Neural progenitor cell (in vitro differentiated cells): Measurements from ENCODE around the gene SLC35C1. TPM values are rescaled to one million over a fixed set of nuclear protein-coding genes. Genes with fewer than 3 reads are reported as not detected.

Source experiments
- DNase-seq: peaks from one replicate; pipeline ENCODE4 v3.0.0-alpha.2; 2016; ENCODE audit warnings: low spot score
- H2AFZ ChIP-seq: fragments of 200-600 bp; sonication (generic); replicated peaks from 2 replicates; pipeline ENCODE4 v1.6.1; 2016; ENCODE audit warnings: antibody characterized with exemption
- H3F3A ChIP-seq: fragments of 200-600 bp; sonication (generic); 2 replicates; pipeline ENCODE4 v1.6.1; 2016; ENCODE audit warnings: antibody characterized with exemption, low read depth
- H3K27ac ChIP-seq: fragments of 200-600 bp; sonication (generic); 2 replicates; pipeline ENCODE4 v1.5.1; 2016; ENCODE audit warnings: mild to moderate bottlenecking
- H3K27me3 ChIP-seq: fragments of 200-600 bp; sonication (generic); 2 replicates; pipeline ENCODE4 v1.6.1; 2016; ENCODE audit warnings: mild to moderate bottlenecking, moderate library complexity
- H3K36me3 ChIP-seq: fragments of 200-600 bp; sonication (generic); 2 replicates; pipeline ENCODE4 v1.5.1; 2016
- H3K4me1 ChIP-seq: fragments of 200-600 bp; sonication (generic); 2 replicates; pipeline ENCODE4 v1.6.1; 2016; ENCODE audit warnings: mixed run types
- H3K4me2 ChIP-seq: fragments of 200-600 bp; sonication (generic); 2 replicates; pipeline ENCODE4 v1.6.1; 2016
- H3K4me3 ChIP-seq: fragments of 200-600 bp; sonication (generic); 2 replicates; pipeline ENCODE4 v1.5.1; 2016
- H3K79me2 ChIP-seq: fragments of 200-600 bp; sonication (generic); 2 replicates; pipeline ENCODE4 v1.6.1; 2016; ENCODE audit warnings: low read depth
- H3K9ac ChIP-seq: fragments of 200-600 bp; sonication (generic); 2 replicates; pipeline ENCODE4 v1.6.1; 2016
- H3K9me3 ChIP-seq: fragments of 200-600 bp; sonication (generic); 2 replicates; pipeline ENCODE4 v1.5.1; 2016; ENCODE audit warnings: low read depth
- H4K20me1 ChIP-seq: fragments of 200-600 bp; sonication (generic); 2 replicates; pipeline ENCODE4 v1.6.1; 2016; ENCODE audit warnings: low read depth
- H3K27ac Mint-ChIP-seq: 3 replicates; pipeline ENCODE4 v1.8.0; 2021; ENCODE audit warnings: mixed read lengths
- H3K27me3 Mint-ChIP-seq: 2 replicates; pipeline ENCODE4 v1.8.0; 2022; ENCODE audit warnings: low read depth, mild to moderate bottlenecking, inconsistent platforms, moderate library complexity, mixed read lengths; ENCODE audit not compliant: insufficient read depth
- H3K36me3 Mint-ChIP-seq: 3 replicates; pipeline ENCODE4 v1.8.0; 2021; ENCODE audit warnings: mixed read lengths
- H3K4me1 Mint-ChIP-seq: 3 replicates; pipeline ENCODE4 v1.8.0; 2021; ENCODE audit warnings: mixed read lengths
- H3K4me3 Mint-ChIP-seq: 3 replicates; pipeline ENCODE4 v1.8.0; 2021; ENCODE audit warnings: mild to moderate bottlenecking, moderate library complexity, mixed read lengths
- H3K9me3 Mint-ChIP-seq: 3 replicates; pipeline ENCODE4 v1.8.0; 2020; ENCODE audit warnings: mixed read lengths
- CTCF ChIP-seq: fragments of 200-600 bp; sonication (generic); IDR thresholded peaks from 2 replicates; pipeline ENCODE4 v1.5.1; 2017; ENCODE audit warnings: antibody characterized with exemption, mild to moderate bottlenecking
- EZH2 ChIP-seq: fragments of 200-600 bp; sonication (generic); IDR thresholded peaks from 2 replicates; pipeline ENCODE4 v1.6.1; 2017; ENCODE audit warnings: antibody characterized with exemption, mild to moderate bottlenecking, moderate library complexity
- EZH2phosphoT487 ChIP-seq: fragments of 200-600 bp; sonication (generic); IDR thresholded peaks from 2 replicates; pipeline ENCODE4 v1.6.1; 2017; ENCODE audit warnings: antibody characterized with exemption
- total RNA-seq: library from RNA; depleted of rRNA; stranded (reverse); fragments of >200 nt; gene quantifications from 2 replicates; pipeline ENCODE4 v1.2.3, GENCODE V29; 2015; ENCODE audit warnings: low replicate concordance

Gene SLC35C1
- total RNA-seq, 1 donor from 2014 or later = 1.3 TPM

- Histone ChIP-seq H2AFZ (no peak overlapping the region), H3K27ac (no peak overlapping the region), H3K4me2 (no peak overlapping the region), H3K36me3 (no peaks in the 10 kb centered on the region), H3K27me3 (peaks cover under 1% of the 10 kb centered on the region), H3K4me3 (no peak overlapping the region), H3K9ac (no peak overlapping the region), H3K4me1 (no peaks in the 10 kb centered on the region), H3K9me3 (no peaks in the 10 kb centered on the region), H3F3A (no peaks in the 10 kb centered on the region), H4K20me1 (no peaks in the 10 kb centered on the region), H3K79me2 (no peaks in the 10 kb centered on the region)
- H3K27me3 Mint-ChIP-seq = peaks cover 24% of the 10 kb centered on the region
- H3K9me3 Mint-ChIP-seq = no peaks in the 10 kb centered on the region
- H3K36me3 Mint-ChIP-seq = no peaks in the 10 kb centered on the region
- DNase-seq = no peak
- H3K27ac Mint-ChIP-seq = no peak overlapping the region
- H3K4me3 Mint-ChIP-seq = no peak overlapping the region
- TF ChIP-seq EZH2 (no peak), CTCF (no peak), EZH2phosphoT487 (no peak)
- H3K4me1 Mint-ChIP-seq = peaks cover 14% of the 10 kb centered on the region
Measured at GRCh38 chr11:45830596-45830995, 25.6 kb downstream of the SLC35C1 start.

GRCh38 chr11:45832811-45833441, 28.0 kb downstream of the SLC35C1 start:
- H3K4me3 ChIP-seq = no peak overlapping the region
- Mint-ChIP-seq H3K9me3 (peaks cover 4% of the 10 kb centered on the region), H3K36me3 (no peaks in the 10 kb centered on the region), H3K27ac (no peak overlapping the region), H3K4me1 (peaks cover 11% of the 10 kb centered on the region), H3K27me3 (peaks cover 17% of the 10 kb centered on the region), H3K4me3 (no peak overlapping the region)
- H3K79me2 ChIP-seq = no peaks in the 10 kb centered on the region
- no peaks in the 10 kb centered on the region for H3F3A ChIP-seq
- no peaks in the 10 kb centered on the region for H3K9me3 ChIP-seq
- no peak overlapping the region for H2AFZ ChIP-seq
- TF ChIP-seq CTCF (no peak), EZH2phosphoT487 (no peak), EZH2 (no peak)
- no peak overlapping the region for H3K9ac ChIP-seq
- H3K27ac ChIP-seq = no peak overlapping the region
- H3K27me3 ChIP-seq = peaks cover 15% of the 10 kb centered on the region
- H3K36me3 ChIP-seq = no peaks in the 10 kb centered on the region
- H3K4me2 ChIP-seq = no peak overlapping the region
- DNase-seq = no peak
- no peaks in the 10 kb centered on the region for H4K20me1 ChIP-seq
- no peaks in the 10 kb centered on the region for H3K4me1 ChIP-seq

GRCh38 chr11:45833761-45834160, 28.8 kb downstream of the SLC35C1 start:
- no peak for DNase-seq
- H3K9ac ChIP-seq = no peak overlapping the region

More at GRCh38 chr11:45833761-45834160, 28.8 kb downstream of the SLC35C1 start:
- Histone ChIP-seq H3K27ac (no peak overlapping the region), H4K20me1 (no peaks in the 10 kb centered on the region), H3K79me2 (no peaks in the 10 kb centered on the region), H3K36me3 (no peaks in the 10 kb centered on the region), H3F3A (no peaks in the 10 kb centered on the region), H3K27me3 (peaks cover 15% of the 10 kb centered on the region), H3K4me1 (no peaks in the 10 kb centered on the region), H3K4me2 (no peak overlapping the region), H3K9me3 (no peaks in the 10 kb centered on the region), H3K4me3 (no peak overlapping the region), H2AFZ (no peak overlapping the region)
- Mint-ChIP-seq H3K36me3 (no peaks in the 10 kb centered on the region), H3K27ac (no peak overlapping the region), H3K27me3 (peaks cover 16% of the 10 kb centered on the region), H3K4me1 (peaks cover 10% of the 10 kb centered on the region), H3K4me3 (no peak overlapping the region), H3K9me3 (peaks cover 4% of the 10 kb centered on the region)
- no peak for TF ChIP-seq CTCF
- no peak for TF ChIP-seq EZH2
- no peak for TF ChIP-seq EZH2phosphoT487
